ENCODE measurements around the gene POLR2J.

GRCh38 chr7:102459221-102459844, 19.4 kb downstream of the POLR2J start:
- TF ChIP-seq POLR2A (IDR thresholded peaks at IDR 0.05) (no peak), CTCF (IDR thresholded peaks at IDR 0.05) (no peak)
